SK-MEL-5 (cell line): ENCODE data around the gene DPP6. TPM values are rescaled to one million over a fixed set of nuclear protein-coding genes. Genes with fewer than 3 reads are reported as not detected.
A peak's percentile ranks its signal among the peaks of the same experiment; 100 is the strongest.

ENCODE experiments used
- DNase-seq: peaks from one replicate; pipeline ENCODE4 v3.0.0-alpha.2; 2016; ENCODE audit warnings: low read depth, low spot score
- in situ Hi-C: cut with HindIII; loops from 2 replicates; pipeline ENCODE4 v1.10.0; 2016; ENCODE audit warnings: low sequenced_read_pairs, high pct_unique_total_duplicates, low pct_unique_long_range_greater_than_20kb
- total RNA-seq: library from RNA; depleted of rRNA; stranded (reverse); fragments of >200 nt; shearing (Covaris generic); gene quantifications from 2 replicates; pipeline ENCODE4 v1.2.3, GENCODE V29; 2014

DPP6 gene
- total RNA-seq, 1 experiment from 2014 or later = 0.87 TPM

DNA sequence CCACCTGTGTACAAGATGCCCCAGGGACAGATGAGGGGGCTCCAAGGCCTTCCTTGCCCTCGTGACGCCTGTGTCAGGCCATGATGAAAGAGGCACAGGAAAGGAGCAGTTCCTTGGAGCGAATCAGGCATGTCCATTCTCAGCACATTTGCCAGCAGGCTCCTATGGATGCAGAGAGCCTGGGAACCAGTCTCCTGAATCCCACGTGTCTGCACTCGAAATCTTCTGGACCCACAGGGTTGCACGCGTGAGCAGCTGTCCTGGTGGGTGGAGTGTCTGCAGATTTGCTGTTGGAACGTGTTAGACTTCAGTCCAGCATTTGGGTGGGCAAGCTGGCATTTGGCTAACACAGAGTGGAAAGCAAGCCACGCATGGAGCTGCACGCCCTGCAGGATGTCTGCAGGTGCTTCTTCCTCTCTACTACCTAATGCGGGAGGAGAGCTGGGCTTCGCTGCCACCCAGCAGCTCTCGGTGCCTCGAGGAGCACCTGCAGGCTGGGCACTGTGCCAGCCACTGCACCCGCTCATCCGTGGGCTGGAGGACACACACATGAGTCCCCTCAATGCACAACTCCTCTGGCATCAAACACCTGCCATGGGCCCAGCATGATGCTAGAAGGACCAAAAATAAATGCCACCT, 810.1 kb downstream of the DPP6 start:
- in situ Hi-C loops = no loop called here
- DNase-seq = no peak

DNA sequence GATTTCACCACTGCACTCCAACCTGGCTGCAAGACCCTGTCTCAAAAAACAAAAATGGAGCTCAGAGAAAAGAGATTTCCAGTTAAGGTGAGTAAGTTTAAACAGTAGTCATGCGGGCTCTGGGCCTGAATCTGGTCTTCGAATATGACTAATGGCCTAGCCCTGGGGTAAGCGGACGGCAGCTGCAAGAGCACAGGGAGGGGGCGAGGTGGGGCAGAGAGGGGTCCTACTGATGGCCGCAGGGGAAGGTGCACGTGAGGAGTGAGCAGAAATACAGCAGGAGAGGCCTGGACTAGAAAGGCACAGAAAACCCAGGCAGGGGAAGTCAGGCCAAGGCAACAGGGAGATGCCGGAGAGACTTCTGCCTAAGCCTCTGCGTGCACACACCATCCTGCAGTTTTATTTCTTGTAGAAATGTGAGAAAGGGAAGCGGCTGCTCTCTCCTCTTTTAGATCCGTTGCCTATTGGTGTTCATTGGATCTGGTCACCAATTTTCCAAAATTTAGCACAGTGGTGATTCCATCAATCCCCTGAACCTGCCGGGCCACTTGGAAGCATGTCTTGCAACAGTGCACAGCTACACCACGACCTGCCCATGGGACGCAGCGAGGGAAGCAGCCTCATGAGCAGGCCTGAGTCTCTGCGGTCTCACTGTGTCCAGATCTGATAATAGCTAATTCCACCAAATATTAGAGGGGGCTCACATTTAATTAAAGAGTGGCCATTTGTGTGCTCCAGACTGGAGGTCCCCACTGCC, 811.7 kb downstream of the DPP6 start:
- in situ Hi-C loops = no loop called here
- no peak for DNase-seq

DNA sequence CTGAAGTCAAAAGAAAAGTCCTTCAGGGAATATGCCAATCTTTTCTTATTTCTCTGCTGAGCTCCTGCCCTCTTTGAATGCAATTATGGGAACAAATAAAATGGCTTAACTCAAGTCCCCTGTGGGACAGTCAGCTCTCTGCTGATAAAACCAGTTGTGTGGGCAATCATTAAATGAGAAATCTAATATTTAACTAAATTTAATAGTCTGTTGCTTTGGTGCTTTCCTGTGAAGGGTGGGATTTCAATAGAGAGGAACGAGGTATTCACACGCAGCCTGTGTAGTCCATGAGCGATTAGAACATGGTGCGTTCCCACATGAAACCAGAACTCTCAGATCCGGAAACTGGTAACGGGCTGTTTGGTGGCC, 812.3 kb downstream of the DPP6 start:
- DNase-seq = no peak
- in situ Hi-C loops = no loop called here

DNA sequence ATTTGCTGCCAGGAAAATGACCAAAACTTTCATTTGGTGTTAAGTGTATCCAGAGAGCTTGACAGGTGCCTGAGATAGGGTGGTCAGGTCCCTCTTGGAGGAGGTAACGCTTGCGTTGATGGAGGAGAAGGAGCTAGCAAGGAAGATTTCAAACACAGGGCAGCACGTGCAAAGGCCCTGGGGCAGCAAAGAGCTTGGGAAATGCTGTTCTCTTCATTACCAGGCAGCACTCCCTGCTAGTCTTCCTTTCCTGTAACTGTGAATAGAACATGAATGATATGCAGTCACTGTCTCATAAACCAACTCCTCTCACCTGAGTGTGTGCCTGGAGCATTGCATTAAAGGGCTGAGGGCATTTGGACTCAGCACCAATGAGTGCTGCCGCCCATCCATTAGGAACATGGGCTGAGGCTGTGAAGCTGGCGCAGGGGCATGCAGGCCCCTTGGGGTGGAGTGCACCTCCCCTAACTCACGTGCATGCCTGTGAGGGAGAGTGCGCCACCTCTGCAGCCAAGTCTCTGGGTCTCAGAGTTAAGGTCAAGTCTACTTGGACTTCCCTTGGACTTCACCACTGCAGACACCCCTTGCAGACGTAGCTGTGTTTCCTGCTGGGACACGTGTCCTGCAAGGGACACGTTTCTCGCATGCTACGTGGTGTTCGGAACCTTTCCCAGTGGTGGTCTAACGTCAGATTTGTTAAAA, 813.9 kb downstream of the DPP6 start:
- no peak for DNase-seq
- in situ Hi-C loops = no loop called here

DNA sequence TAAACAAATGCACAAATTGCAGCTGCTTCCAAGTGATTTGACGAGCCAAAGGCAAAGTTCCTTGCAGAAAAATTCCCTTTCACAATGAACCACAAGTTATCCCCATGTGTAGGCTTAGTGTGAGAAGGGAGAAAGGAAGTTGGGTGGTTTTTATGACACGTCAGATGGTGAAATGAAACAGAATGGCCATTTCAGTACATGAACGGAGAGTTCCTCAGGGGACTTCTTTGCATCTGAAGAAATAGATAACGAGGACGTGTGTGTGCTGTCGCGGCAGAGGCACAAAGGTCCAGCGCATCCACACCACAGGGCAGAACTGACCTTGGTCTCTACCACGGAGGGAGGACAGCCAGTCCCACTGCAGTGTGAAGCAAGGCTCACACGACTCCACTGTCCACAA, 814.9 kb downstream of the DPP6 start:
- in situ Hi-C loops = no loop called here
- DNase-seq = peak; percentile 26

DNA sequence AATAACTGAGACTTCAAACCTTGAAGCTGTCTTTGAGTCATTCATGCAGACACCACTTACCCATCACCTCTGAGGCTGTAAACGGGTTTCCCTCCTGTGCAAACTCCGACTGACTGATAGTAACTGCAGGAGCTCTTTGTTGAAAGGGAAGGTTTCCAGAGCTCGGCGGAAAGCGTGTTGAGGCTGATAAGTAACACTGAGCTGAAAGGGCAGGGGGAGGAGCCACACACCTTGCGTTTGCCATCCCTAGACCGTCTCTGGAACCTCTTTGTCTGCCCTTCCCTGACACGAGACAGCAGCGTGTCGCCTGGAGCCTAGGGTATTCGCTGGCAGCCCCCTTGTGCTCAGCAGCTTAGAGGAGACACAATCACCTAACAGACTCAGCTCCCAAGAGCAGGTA, 816.7 kb downstream of the DPP6 start:
- in situ Hi-C loops = no loop called here
- no peak for DNase-seq

DNA sequence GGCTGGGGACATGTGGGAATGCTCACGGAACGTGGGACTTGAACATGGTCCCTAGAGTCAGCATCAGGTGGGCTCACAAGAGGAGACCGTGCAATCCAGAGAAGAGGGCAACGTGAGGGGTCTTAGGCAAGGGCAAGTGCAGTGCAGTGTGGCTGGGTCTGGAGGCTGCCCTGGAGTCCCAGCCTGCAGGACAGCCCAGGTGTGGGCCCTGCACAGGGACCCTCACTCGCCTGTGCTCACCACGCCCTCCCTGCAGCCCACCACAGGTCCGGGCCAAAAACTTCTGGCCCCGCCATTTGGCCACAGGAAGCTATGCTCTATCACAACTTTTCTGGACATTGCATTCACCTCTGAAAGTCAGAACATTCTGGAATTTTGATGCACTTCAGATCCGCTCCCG, 817.2 kb downstream of the DPP6 start:
- in situ Hi-C loops = no loop called here
- no peak for DNase-seq

DNA sequence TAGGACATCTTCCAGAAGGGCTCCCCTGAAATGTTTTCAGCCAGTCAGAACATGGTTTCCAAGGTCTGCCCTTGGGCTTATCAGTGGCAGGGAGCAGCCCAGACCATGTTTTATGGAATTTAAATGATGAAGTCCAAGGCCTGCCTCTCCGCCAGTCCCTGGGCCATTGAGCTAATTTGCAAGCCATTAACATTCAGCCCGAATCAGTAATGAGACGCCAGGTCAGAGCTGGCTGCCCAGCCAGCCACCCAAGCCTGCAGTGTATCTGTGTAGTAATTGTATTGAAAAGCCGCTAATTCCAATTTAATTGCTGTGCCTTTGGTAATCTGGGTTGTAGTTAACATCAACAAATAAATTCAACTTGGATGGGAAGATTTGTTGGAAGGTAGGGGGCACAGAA, 819.3 kb downstream of the DPP6 start:
- in situ Hi-C loops = no loop called here
- DNase-seq = no peak

DNA sequence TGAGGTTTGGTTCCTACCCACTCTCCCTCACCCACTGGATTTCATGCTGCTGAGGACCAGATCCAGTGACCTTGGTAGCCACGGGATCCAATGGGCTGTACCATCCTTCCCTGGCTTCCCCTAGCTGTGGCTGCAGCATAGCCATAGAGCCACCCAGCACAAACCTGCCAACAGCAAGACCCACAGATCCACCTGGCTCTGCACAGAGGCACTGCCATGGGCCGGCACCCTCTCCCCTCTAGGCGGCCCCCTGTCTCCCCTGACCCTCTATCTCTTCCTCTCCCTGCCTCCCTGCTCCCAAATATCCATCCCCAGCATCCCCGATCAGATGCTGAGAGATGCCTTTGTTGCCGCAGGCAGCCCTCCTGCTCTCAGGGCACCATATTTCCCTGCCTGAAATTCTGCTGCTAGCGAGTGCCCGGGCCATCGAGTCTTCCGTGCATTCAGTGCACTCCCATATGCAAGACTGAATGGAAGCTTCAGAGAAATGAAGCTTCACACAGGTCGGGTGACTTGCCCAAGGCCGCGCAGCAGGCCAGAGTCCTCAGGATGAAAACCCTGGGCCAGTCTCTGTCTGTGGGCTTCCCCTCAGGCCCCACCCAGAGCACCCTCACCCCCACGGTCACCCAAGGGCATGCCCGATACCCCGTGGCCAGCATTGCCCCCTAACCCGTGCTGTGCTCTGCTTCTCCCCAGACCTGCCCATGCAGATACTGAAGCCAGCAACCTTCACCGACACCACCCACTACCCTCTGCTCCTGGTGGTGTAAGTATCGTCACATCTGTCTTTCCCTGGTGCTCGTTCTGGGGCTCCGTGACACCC, 819.9 kb downstream of the DPP6 start:
- no peak for DNase-seq
- in situ Hi-C loops = no loop called here

DNA sequence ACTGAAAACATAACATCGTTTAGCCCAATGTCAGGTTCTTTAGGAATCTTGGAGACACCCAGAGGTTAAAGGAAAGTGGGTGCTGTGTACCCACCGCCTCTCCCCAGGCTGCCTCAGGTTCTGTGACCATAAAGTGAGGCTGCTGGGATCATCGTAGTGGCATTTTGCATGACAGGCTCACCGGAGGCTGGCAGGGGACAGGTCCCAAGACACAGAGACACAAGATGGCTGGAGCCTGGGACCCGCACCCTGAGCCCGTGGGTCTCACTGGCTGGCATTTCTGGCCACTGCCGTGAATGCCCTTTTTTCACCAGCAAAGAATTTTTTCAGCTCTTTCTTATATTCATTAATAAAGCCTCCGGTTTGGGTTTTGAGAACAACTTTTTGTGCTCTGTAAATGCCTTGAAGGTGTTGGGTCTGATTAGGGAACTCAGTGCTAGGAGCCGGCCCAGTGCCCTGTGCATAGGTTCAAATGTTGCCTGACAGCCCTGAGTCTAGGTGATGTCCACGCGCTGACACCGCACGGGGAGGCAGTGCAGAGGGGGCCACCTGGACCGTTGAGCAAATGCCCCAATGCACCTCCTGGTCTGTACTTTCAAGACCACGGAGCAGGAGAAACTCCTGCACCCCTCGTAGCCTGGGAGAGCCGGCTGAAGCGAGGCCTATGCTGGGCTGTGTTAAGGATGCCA, 820.8 kb downstream of the DPP6 start:
- in situ Hi-C loops = no loop called here
- no peak for DNase-seq

DNA sequence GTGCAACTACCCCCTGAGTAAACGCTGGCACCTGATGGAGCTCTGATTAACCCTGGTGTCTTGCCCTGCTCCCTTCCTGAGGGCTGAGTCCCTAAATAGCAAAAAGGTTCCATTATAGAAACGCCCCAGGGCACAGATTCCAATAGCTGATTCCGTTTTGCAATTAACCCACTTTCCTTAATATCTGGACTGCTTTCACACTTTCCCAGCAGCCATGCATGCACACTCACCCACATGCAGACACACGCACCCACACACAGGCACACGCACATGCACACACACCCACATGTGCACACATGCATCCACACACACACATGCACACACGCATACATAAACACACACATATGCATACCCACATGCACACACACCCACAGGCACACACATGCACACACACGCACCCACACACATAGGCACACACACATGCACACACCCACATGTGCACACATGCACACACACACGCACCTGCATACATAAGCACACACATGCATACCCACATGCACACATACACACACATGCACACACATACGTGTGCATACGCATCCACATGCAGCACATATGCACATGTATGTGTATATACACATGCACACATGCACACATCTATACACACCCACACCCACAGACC, 821.4 kb downstream of the DPP6 start:
- in situ Hi-C loops = no loop called here
- DNase-seq = no peak

DNA sequence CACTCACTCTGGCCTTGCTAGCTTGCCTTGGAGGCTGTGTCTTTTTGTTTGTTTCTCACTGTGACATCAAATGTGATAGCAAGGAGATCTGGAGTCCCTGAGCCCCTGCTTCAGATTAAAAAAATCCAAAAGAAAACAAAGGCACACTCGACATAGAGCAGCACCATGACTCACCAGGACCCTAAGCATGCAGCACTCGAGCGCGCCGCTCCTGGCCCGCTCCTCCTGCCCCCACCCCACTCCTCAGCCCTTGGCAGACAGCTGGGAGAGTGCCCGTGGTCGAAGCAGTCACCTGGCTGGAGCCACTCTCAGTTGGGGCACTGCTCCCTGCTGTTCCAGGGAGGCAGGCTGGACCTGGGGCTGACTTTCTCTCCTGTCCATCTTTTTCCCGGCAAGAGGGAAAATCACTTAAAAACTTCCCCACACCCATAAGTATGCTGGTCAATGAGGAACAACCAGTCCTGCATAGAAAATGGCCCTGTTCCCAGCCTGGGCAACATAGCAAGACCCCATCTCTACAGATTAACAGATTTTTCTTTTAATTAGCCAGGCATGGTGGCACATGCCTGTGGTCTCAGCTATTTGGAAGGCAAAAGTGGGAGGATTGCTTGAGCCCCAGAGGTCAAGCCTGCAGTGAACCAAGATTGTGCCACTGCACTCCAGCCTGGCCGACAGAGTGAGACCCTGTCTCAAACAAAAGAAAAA, 822.4 kb downstream of the DPP6 start:
- no peak for DNase-seq
- in situ Hi-C loops = no loop called here

DNA sequence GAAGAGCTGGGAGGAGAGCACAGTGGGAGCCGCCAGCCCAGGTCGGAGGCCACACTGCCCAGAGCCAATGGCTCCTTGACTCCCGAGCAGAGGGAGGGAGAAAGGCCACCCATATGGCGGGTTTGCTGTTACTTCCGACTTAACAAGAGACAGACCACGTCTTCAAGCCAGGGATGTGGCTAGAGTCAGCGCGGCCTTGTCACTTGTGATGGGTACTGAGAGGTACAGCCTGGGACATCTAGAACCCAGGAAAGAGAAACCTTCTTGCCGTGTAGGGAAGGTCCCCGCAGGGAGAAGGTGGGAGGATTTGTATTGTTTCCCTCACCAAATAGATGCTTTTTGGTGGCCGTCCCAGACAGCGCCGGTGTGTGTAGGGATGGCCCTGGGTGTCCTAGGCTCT, 823.1 kb downstream of the DPP6 start:
- in situ Hi-C loops = no loop called here
- no peak for DNase-seq

DNA sequence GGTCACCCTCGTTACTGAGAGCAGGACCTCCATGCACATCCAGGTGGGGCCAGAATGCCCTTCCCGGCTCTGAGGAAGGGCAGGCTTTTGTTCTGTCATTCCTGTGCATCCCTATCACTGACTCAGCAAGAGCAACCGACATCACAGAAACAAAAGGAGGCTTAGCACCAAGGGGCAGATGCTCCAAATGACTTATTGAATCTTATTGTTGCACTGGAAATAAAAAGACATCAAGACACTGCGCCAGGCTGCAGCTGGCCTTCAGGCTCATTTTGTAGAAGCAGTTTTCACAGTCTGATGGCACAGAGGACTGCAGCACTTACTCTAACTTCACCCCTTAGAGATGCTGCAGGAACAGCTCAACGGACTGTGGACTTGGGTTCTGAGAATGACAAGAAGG, 824.3 kb downstream of the DPP6 start:
- no peak for DNase-seq
- in situ Hi-C loops = no loop called here

DNA sequence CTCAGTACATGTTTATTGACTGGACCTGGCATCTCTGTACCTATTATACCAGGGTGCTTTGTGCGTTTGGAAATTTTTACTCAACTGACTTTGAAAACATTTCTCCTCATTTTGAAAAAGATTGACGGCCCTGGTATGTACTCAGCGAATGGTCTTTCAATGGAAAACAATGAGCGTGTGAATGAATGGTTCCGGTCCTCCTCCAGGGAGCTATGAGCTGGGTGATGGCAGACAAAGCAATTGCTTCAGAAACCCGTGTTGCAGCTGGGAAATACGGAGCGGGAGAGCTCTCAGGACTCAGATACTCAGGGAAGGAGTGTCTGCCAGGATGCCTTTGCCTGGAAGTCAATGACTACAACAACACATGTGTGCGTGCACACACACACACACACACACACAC, 824.8 kb downstream of the DPP6 start:
- no peak for DNase-seq
- in situ Hi-C loops = no loop called here

DNA sequence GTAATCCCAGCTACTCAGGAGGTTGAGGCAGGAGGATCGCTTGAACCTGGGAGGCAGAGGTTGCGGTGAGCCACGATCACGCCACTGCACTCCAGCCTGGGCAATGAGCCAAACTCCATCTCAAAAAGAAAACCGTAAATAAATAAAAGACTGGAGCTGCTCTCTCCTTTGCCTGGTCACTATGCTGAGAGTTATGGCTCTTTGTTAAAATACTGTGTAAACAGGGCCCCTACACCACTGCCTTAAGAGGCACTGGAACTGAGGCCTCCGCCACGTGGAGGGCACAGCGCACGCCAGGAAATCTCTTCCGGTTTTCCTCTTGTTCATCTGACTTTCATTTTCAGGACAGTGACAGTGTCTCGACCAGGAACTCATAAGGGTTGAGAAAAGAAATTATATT, 827.4 kb downstream of the DPP6 start:
- in situ Hi-C loops = no loop called here

DNA sequence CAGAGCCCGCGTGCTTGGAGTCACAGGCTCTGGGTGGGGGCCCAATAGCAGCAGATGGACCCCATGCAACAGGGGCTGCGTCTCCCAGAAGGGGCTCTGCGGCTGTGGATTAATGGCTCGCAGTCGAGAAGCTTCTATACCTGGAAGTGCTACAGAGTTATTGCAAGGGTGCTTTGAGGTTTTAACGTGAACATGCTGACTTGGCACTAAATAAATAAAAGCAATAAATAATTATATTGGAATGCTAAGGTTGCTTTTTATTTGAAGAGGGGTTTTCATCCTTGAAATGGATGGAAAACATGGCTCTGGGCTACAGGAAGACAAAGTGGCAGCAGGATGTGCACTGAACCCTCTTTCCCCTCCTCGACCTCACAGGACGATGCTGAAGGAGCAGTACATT, 828.3 kb downstream of the DPP6 start:
- in situ Hi-C loops = no loop called here
- DNase-seq = no peak

More for the DNA sequence above, 827.4 kb downstream of the DPP6 start:
- no peak for DNase-seq
